Natural killer cell (primary cell): ENCODE measurements around the gene FGF4. TPM values are rescaled to one million over a fixed set of nuclear protein-coding genes. Genes with fewer than 3 reads are reported as not detected.

Source experiments
- ATAC-seq, 3 donors: fragments of 150-1000 bp in 2 of 3; fragments of 200-7000 bp in 1 of 3; cut with Tn5 transposase; 1 replicate in 1 of 3; 2 replicates in 2 of 3; pipeline ENCODE4 v1.10.0; 2021; ENCODE audit warnings: mild to moderate bottlenecking in 2 of 3, moderate library complexity in 2 of 3
- DNase-seq, 2 donors: peaks; one replicate each; pipeline versions ENCODE4 v3.0.0 to v3.0.0-alpha.2; 2013 to 2021; ENCODE audit warnings: mixed read lengths in 1 of 2
- H3K27ac ChIP-seq: one replicate; pipeline ENCODE4 v1.5.1; 2013; ENCODE audit warnings: mild to moderate bottlenecking, low read length
- H3K27me3 ChIP-seq: one replicate; pipeline ENCODE4 v1.6.1; 2013; ENCODE audit warnings: low read length; ENCODE audit not compliant: control insufficient read depth, insufficient read depth
- H3K36me3 ChIP-seq: one replicate; pipeline ENCODE4 v1.6.1; 2013; ENCODE audit warnings: low read length; ENCODE audit not compliant: control insufficient read depth, insufficient read depth
- H3K4me1 ChIP-seq: one replicate; pipeline ENCODE4 v1.6.1; 2013; ENCODE audit warnings: low read length; ENCODE audit not compliant: control insufficient read depth, insufficient read depth
- H3K4me3 ChIP-seq: one replicate; pipeline ENCODE4 v1.5.1; 2013; ENCODE audit warnings: low read length
- H3K9me3 ChIP-seq: one replicate; pipeline ENCODE4 v1.6.1; 2013; ENCODE audit warnings: low read length; ENCODE audit not compliant: control insufficient read depth, insufficient read depth
- H3K27ac Mint-ChIP-seq, 2 donors: one replicate each; pipeline ENCODE4 v1.8.0; 2022; ENCODE audit warnings: mild to moderate bottlenecking in 2 of 2, mixed read lengths in 2 of 2, moderate library complexity in 1 of 2
- H3K27me3 Mint-ChIP-seq, 2 donors: one replicate each; pipeline ENCODE4 v1.8.0; 2022; ENCODE audit warnings: low read depth in 2 of 2, mixed read lengths in 2 of 2
- H3K36me3 Mint-ChIP-seq: one replicate; pipeline ENCODE4 v1.8.0; 2022; ENCODE audit warnings: mixed read lengths
- H3K4me1 Mint-ChIP-seq, 2 donors: one replicate each; pipeline ENCODE4 v1.8.0; 2022; ENCODE audit warnings: mixed read lengths in 2 of 2
- H3K4me3 Mint-ChIP-seq: one replicate; pipeline ENCODE4 v1.8.0; 2022; ENCODE audit warnings: mild to moderate bottlenecking, moderate library complexity, mixed read lengths
- H3K9me3 Mint-ChIP-seq, 2 donors: one replicate each; pipeline ENCODE4 v1.8.0; 2022; ENCODE audit warnings: mixed read lengths in 2 of 2
- CTCF ChIP-seq: fragments of 200-600 bp; IDR thresholded peaks from one replicate; pipeline ENCODE4 v1.8.0; 2022; ENCODE audit warnings: antibody characterized with exemption
- WGBS: methylation state at CpG from one replicate; pipeline ENCODE4 v1.1.7; 2013; ENCODE audit warnings: missing lambda C conversion rate; ENCODE audit not compliant: insufficient coverage; 5-methylcytosine and 5-hydroxymethylcytosine counted together
- intact Hi-C: fragments of 100-400 bp; cut with micrococcal nuclease; formaldehyde crosslinking; loops from one replicate; pipeline ENCODE4 v1.14.2; 2022
- total RNA-seq, 4 donors: library from RNA; stranded (reverse); fragments of 120-200 nt in 1 of 4; gene quantifications; one replicate each; pipeline versions ENCODE4 v1.2.3 to v1.2.4, GENCODE V29; 2013 to 2022

FGF4 gene
- total RNA-seq, 3 donors from 2014 or later (not counting 1 experiment from before 2014, with no cell fraction given): not detected

GRCh38 chr11:69787457-69787856, 12.3 kb upstream of the FGF4 start:
- 45% methylated on average over 4 of the region's 4 CpGs for WGBS
- Histone ChIP-seq H3K27me3 (no peaks in the 10 kb centered on the region), H3K4me1 (no peaks in the 10 kb centered on the region), H3K27ac (no peak overlapping the region), H3K9me3 (no peaks in the 10 kb centered on the region), H3K4me3 (no peak overlapping the region), H3K36me3 (no peaks in the 10 kb centered on the region)
- no peak for ATAC-seq
- no peak for TF ChIP-seq CTCF
- Mint-ChIP-seq H3K9me3 (no peaks in the 10 kb centered on the region), H3K36me3 (no peaks in the 10 kb centered on the region), H3K27ac (no peak overlapping the region), H3K27me3 (no peaks in the 10 kb centered on the region), H3K4me3 (no peak overlapping the region), H3K4me1 (no peaks in the 10 kb centered on the region)
- no peak for DNase-seq
- intact Hi-C loops: no loop called here

DNA sequence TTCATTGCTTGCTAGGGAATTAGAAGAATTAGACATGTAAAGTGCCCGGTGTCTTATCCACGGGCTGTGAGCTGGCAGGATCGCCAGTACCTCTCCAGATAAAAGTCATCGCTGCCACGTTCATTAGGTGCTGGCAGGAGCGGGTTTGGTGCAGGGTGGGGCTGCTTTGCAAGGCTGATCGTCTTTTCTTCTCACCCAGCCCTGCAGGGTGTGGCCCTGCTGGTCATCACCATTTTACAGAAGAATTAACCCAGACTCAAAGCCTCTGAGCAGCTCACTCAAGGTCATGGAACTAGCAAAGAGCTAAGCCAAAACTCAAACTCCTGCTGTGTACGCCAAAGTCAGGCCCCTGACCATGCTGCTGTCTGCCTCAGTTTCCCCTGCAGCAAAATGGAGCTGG, 6.1 kb upstream of the FGF4 start:
- H3K27me3 Mint-ChIP-seq: peaks cover 8 to 24% of the 10 kb centered on the region in 2 donors
- no peak for ATAC-seq
- peaks cover 0 to 3% of the 10 kb centered on the region in 2 donors for H3K4me1 Mint-ChIP-seq
- Histone ChIP-seq H3K27ac (no peak overlapping the region), H3K4me3 (no peak overlapping the region), H3K27me3 (no peaks in the 10 kb centered on the region), H3K4me1 (no peaks in the 10 kb centered on the region), H3K36me3 (no peaks in the 10 kb centered on the region), H3K9me3 (no peaks in the 10 kb centered on the region)
- no peak overlapping the region for H3K4me3 Mint-ChIP-seq
- no peaks in the 10 kb centered on the region for H3K9me3 Mint-ChIP-seq
- no peak overlapping the region for H3K27ac Mint-ChIP-seq
- no peak for DNase-seq
- intact Hi-C loops: no loop called here
- no peaks in the 10 kb centered on the region for H3K36me3 Mint-ChIP-seq
- no peak for TF ChIP-seq CTCF
- 76% methylated on average over 8 of the region's 8 CpGs for WGBS

GRCh38 chr11:69778373-69778772, 3.2 kb upstream of the FGF4 start:
- no peak overlapping the region for H3K4me3 Mint-ChIP-seq
- peaks cover 0 to 3% of the 10 kb centered on the region in 2 donors for H3K4me1 Mint-ChIP-seq
- TF ChIP-seq CTCF: no peak
- H3K4me1 ChIP-seq: no peaks in the 10 kb centered on the region
- DNase-seq (no peak), ATAC-seq (no peak)
- H3K9me3 Mint-ChIP-seq: no peaks in the 10 kb centered on the region
- no peaks in the 10 kb centered on the region for H3K27me3 ChIP-seq
- 92% methylated on average over 8 of the region's 8 CpGs for WGBS
- no peak overlapping the region for H3K27ac ChIP-seq
- no peaks in the 10 kb centered on the region for H3K36me3 ChIP-seq
- no peak overlapping the region for H3K27ac Mint-ChIP-seq
- no peak overlapping the region for H3K4me3 ChIP-seq
- intact Hi-C loops: no loop called here
- no peaks in the 10 kb centered on the region for H3K36me3 Mint-ChIP-seq
- no peaks in the 10 kb centered on the region for H3K9me3 ChIP-seq
- peaks cover 11 to 24% of the 10 kb centered on the region in 2 donors for H3K27me3 Mint-ChIP-seq
